ENCODE results near the gene LMO1. TPM values are rescaled to one million over a fixed set of nuclear protein-coding genes. Genes with fewer than 3 reads are reported as not detected.

Gene LMO1
- total and polyA plus RNA-seq, 2 of the 8 experiments (the other 6 are each of a cell fraction or from before 2014, with no cell fraction given) = 0.17 TPM; not detected in 1

DNA sequence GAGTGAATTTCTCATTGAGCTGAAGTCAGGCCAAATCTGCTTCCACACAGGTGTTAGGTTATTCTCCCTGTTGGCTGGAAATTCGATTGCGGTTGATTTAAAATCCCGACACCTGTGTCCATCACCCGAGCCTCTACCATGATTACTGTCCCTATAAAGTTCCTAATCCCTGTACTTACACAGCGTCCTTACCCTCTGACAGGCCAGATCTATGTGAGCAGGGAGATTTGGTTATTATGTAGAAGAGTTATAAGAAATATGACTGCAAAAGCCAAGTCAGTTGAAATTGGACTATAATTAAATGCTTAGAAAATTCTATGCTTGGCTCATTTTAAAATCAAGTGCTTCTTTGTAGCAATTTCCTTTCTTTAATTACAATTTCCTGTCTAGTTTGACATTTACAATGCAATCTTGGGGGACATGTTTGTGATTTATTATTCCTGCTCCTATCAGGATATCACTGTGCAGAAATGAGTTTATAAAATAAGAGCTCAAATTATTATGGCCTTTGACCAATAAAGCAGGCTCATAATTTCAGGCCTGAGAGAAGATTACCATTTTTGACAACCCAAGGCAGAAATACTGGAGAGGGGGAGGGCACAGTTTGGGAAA, 32.5 kb upstream of the LMO1 start:
- H2BK5ac ChIP-seq (ENCODE audit: low read depth, low read length) = no peak overlapping the region
- H4K91ac ChIP-seq (replicated peaks; ENCODE audit: insufficient read length, low read length) = no peak overlapping the region
- H3K27me3 ChIP-seq (replicated peaks in 1 of 4; ENCODE audit: control insufficient read depth in 3 of 4, extremely low read depth in 1 of 4, insufficient read depth in 3 of 4, low read length in 3 of 4) = no peaks in the 10 kb centered on the region; a peak in 1 of 7 replicates
- no peaks in the 10 kb centered on the region for H3K9me3 ChIP-seq (ENCODE audit: insufficient read depth in 2 of 2, low read depth in 1 of 2, low read length in 1 of 2)
- WGBS, 2 experiments (ENCODE audit: extremely low coverage in 1 of 2, insufficient coverage in 1 of 2, insufficient read length in 1 of 2, insufficient replicate concordance in 2 of 2, low coverage in 1 of 2, low lambda C conversion rate in 2 of 2, missing lambda C conversion rate in 1 of 2) = 92% methylated on average over 5 of the region's 5 CpGs; no CpG with 5 or more reads in 1 of the 2 experiments
- H3K56ac ChIP-seq (replicated peaks; ENCODE audit: insufficient read length, low read depth, low read length) = no peak overlapping the region
- H3K18ac ChIP-seq (ENCODE audit: extremely low read depth, low read length) = no peak overlapping the region
- H3K36me3 ChIP-seq (ENCODE audit: control insufficient read depth in 2 of 4, insufficient read depth in 4 of 4, low read length in 3 of 4) = no peaks in the 10 kb centered on the region
- no peaks in the 10 kb centered on the region for H3K79me2 ChIP-seq (ENCODE audit: control insufficient read depth in 1 of 2, insufficient read depth in 2 of 2, low read length in 2 of 2)
- POLR2A ChIA-PET (ENCODE audit: partially characterized antibody) = no interaction called here
- peaks cover 0 to 3% of the 10 kb centered on the region in 2 experiments for H4K20me1 ChIP-seq (replicated peaks in 1 of 2; ENCODE audit: control insufficient read depth in 1 of 2, insufficient read depth in 2 of 2, low read length in 2 of 2)
- H3K27ac ChIP-seq (ENCODE audit: low read depth, low read length) = no peak overlapping the region
- H3K4me1 ChIP-seq (replicated peaks in 1 of 4; ENCODE audit: control insufficient read depth in 3 of 4, insufficient read depth in 4 of 4, low read length in 3 of 4) = no peaks in the 10 kb centered on the region
- no peak overlapping the region for H2BK15ac ChIP-seq (ENCODE audit: low read length)
- no peak overlapping the region for H2AK5ac ChIP-seq (ENCODE audit: low read depth, low read length)
- H3K14ac ChIP-seq (ENCODE audit: insufficient read length) = no peak overlapping the region
- TF ChIP-seq RNF2 (IDR thresholded peaks at IDR 0.05; ENCODE audit: borderline replicate concordance, low read depth, low read length, missing control alignments, poor library complexity, severe bottlenecking) = no peak
- no peak for TF ChIP-seq SP4 (IDR thresholded peaks at IDR 0.05; ENCODE audit: low read length)
- TF ChIP-seq SIN3A (conservative IDR thresholded peaks at IDR 0.05 in 1 of 2, IDR thresholded peaks at IDR 0.05 in 1 of 2; ENCODE audit: low read depth in 1 of 2, low read length in 2 of 2) = no peak
- no peak for TF ChIP-seq JUND (IDR thresholded peaks at IDR 0.05; ENCODE audit: low read length)
- TF ChIP-seq CHD2 (IDR thresholded peaks at IDR 0.05; ENCODE audit: low read length) = no peak
- TF ChIP-seq GABPA (IDR thresholded peaks at IDR 0.05; ENCODE audit: borderline replicate concordance, insufficient read depth, low read length) = no peak
- TF ChIP-seq, protein P1, sequence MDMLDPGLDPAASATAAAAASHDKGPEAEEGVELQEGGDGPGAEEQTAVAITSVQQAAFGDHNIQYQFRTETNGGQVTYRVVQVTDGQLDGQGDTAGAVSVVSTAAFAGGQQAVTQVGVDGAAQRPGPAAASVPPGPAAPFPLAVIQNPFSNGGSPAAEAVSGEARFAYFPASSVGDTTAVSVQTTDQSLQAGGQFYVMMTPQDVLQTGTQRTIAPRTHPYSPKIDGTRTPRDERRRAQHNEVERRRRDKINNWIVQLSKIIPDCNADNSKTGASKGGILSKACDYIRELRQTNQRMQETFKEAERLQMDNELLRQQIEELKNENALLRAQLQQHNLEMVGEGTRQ (IDR thresholded peaks at IDR 0.05; ENCODE audit: low read length) = no peak
- no peak overlapping the region for H3K4me3 ChIP-seq (ENCODE audit: extremely low read depth in 1 of 4, insufficient read depth in 2 of 4, low read depth in 3 of 4, low read length in 4 of 4)
- H2BK120ac ChIP-seq (replicated peaks; ENCODE audit: low read depth, low read length) = no peak overlapping the region
- H3K79me1 ChIP-seq (ENCODE audit: low read depth, low read length) = no peaks in the 10 kb centered on the region
- no peak overlapping the region for H3K23ac ChIP-seq (ENCODE audit: insufficient read length)
- no peak overlapping the region for H2AFZ ChIP-seq (ENCODE audit: low read length)
- no peaks in the 10 kb centered on the region for H3K23me2 ChIP-seq (ENCODE audit: low read depth, low read length)
- H4K5ac ChIP-seq (ENCODE audit: insufficient read length, low read depth, low read length) = no peak overlapping the region
- FAIRE-seq = no peak
- no peak overlapping the region for H2BK20ac ChIP-seq (ENCODE audit: low read length)
- no peak for DNase-seq (ENCODE audit: low read depth in 1 of 2, low spot score in 2 of 2)
- CTCF ChIA-PET (ENCODE audit: partially characterized antibody) = interaction anchor here (0.9 to 2.1 kb wide), 7 partner anchors 11 to 103 kb away, joined by 3 to 14 read pairs (median 4); partner anchors contain the start of gene LMO1
- H4K8ac ChIP-seq (ENCODE audit: extremely low read depth, insufficient read depth, low read length) = no peak overlapping the region
- H3K9ac ChIP-seq (replicated peaks in 1 of 4; ENCODE audit: extremely low read depth in 1 of 4, low read depth in 3 of 4, low read length in 3 of 4) = no peak overlapping the region
- H3K4ac ChIP-seq (replicated peaks; ENCODE audit: insufficient read length, low read depth, low read length) = no peak overlapping the region
- no peak overlapping the region for H2BK12ac ChIP-seq (ENCODE audit: low read depth, low read length)
- H3K4me2 ChIP-seq (ENCODE audit: insufficient read depth in 1 of 2, low read depth in 2 of 2, low read length in 2 of 2) = no peak overlapping the region
